Endometrial microvascular endothelial cells (primary cell): ENCODE data around the gene PBX1. TPM values are rescaled to one million over a fixed set of nuclear protein-coding genes. Genes with fewer than 3 reads are reported as not detected.

Experiments used
- in situ Hi-C: cut with HindIII; loops from 2 replicates; pipeline ENCODE4 v1.10.0; 2017; ENCODE audit warnings: low sequenced_read_pairs, low pct_unique_long_range_greater_than_20kb; ENCODE audit errors: inconsistent ontology term
- total RNA-seq: library from RNA; depleted of rRNA; stranded (reverse); fragments of >200 nt; gene quantifications from one replicate; pipeline ENCODE4 v1.2.3, GENCODE V29; 2015; ENCODE audit errors: inconsistent ontology term

Gene PBX1
- total RNA-seq, 1 donor from 2014 or later: 3.1 TPM

DNA sequence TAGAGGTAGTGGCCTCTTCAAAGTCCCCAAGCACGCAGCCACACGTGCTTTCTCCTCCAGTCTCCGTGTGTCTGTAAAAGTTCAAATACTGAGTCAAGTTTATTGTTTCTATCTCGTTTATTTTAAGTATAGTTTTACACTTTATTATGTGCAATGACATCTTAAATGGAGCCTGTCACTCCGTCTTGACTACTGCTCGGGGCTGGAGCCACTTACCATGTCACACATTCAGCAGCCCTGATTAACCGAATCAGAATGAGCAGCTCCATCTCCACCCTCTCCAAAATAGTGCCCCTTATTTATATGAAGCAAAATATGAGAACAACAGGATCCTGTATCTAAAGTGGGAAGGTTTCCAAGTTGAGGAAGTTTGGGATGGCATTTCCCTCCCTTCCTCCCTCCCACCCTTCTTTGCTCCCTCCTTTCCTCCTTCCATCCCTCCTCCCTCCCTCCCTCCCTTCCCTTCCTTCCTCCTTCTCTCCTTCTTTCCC is 201.0 kb downstream of the PBX1 start:
- in situ Hi-C loops: no loop called here

DNA sequence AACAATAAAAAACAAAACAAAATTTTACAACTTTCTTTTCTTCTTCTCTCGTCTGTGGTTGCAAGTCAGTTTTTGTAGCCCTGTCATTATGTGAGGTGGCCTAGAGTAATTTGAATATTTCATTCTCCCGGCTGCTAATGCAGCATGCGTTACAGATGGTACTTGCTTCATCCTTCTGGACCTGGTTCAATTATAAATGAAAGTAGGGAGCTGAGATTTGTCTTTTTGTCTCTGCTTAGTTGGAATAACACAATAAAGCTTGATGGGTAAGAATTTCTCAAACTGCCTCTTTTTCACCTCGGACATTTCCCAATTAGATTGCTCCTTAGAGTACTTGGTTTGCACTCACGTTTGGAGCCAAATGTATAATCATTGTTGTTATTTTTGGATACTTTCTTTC is 201.6 kb downstream of the PBX1 start:
- in situ Hi-C loops: no loop called here

DNA sequence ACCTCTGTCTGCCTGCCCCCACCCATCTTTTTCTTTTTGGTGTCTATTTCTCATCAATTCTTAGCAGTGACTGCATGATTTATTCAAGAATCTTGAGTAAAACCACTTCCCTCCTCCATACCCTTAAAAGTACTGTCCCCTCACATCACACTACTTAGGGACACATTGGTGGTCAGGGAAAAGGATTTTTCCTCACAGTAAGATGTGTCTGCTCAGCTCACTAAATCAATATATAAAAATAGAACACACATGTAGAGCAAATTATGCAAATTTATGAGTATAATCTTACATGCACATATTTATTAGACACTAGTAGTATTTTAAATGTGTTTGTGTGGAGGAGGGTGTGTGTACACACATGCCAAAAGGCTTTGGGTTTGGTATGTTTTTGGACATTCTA is 202.0 kb downstream of the PBX1 start:
- in situ Hi-C loops: no loop called here

DNA sequence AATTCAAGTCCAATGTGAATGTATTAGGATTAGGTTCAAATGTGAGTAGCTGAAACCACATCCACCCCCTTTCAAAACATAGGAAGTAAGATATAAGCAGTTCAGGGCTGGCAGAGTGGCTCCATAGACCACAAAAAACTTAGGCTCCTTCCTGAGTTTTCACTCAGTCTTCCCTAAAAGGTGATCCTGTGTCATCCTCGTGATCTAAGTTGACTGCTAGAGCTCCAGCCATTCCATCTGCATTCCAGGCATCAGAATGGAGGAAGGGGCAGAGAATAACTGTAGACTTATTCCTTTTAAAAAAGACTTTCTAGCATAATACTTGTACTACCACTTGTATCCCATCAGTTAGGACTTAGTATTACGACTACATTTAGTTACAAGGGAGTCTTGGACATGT is 204.1 kb downstream of the PBX1 start:
- in situ Hi-C loops: no loop called here

DNA sequence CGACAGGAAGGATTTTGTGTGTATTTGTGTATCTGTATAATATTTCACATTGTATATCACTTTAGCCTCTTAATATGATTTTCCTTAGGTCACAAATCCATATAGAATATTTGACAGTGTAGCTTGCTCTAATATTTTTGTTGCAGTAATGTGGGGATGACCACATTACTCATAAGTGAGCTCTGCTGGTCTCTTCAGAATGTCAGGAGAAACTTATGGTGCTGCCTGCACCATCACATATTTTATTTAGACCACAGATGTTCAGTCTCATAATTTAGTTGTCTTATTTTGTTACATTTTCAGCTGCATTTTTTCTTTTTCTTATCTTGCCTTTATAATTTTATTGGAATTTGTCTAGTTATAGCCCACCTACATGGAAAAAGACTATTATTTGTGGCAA is 205.3 kb downstream of the PBX1 start:
- in situ Hi-C loops: no loop called here

DNA sequence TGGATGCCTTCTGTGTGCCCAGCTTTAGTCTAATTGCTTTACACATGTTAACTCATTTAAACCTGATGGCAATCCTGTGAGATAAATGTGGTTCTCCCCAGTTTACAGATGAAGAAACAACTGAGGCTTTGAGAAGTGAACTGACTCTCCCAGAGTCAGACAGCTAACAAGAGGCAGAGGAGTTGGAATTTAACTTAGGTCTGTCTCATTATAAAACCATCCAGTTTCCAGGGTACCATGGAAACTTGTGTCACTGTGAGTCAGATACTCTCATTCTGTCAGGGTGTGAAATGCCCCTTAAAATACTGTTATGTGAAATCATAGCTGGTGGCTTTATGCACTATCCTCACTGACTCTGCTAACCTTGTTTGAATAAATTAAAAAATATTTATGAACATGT is 206.6 kb downstream of the PBX1 start:
- in situ Hi-C loops: no loop called here

DNA sequence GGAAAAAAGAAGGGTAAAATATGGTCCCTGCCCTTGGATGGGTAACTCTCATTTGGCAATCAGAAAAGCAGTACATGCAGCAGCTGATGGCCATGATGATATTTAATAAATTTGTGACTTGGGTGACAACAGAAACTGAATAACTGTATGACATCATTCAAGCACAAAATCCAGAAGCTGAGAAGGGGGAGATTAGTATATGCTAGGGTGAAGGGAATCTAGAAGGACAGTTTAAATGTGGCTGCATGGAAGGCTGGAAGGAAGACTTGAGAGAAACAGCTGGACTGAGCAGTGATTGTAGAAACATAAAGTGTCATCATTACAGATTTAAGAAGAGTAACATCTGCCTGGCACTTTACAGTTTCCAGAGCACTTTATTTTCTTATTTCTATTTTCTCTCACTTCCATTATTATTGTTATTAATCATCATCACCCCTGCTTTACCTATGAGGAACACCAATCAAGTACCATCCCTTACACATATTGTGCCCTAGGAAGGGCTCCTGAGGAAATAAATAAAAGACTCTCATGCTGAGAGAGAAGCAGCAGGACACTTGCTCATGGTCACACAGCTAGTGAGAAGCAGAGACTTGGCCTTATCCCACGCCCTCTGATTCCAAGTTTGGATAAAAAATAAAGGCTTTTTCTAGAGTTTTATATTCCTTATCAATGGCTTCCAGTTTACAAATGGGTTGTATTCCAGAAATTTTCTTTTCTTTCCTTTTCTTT is 207.2 kb downstream of the PBX1 start:
- in situ Hi-C loops: no loop called here

DNA sequence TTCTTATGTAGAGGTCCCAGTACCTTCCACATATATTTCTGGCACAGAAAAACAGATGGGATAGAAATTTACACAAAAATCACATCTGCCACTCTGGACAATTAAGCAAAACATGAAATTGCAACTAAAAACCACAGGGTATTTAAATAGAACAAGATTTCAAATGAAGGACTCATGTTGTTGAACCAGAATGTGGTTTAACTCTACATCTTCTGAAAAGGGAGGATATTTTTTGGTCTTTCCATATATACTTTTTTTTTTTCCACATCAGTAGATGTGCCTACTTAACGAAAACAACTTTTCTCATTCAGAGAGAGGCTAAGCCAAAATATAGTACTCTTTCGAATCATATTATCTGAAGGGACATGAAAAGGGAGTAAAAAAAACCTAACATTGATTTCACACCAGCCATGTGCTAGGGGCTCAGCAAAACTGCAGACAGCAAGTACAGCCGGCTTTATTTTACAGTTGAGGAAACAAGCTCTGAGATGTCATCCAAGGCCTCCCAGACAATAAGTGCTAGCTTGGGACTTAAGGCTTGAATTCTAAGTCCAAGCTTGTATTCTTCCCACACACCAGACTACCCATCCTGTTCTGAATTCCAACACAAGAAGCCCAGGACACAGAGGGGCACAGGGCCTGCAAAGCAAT is 208.9 kb downstream of the PBX1 start:
- in situ Hi-C loops: no loop called here

DNA sequence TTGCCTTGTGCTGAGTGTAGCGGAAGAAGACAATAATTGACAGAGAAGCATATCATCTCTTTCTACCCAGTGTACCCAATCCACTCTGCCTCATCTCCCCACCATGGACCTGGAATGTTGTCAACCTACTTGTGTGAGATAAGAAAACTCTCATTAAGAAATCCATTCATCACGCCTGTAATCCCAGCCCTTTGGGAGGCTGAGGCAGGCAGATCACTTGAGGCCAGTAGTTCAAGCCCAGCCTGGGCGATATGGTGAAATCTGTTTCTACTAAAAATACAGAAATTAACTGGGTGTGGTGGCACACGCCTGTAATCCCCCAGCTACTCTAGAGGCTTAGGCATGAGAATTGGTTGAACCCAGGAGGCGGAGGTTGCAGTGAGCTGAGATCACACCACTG is 209.6 kb downstream of the PBX1 start:
- in situ Hi-C loops: no loop called here

DNA sequence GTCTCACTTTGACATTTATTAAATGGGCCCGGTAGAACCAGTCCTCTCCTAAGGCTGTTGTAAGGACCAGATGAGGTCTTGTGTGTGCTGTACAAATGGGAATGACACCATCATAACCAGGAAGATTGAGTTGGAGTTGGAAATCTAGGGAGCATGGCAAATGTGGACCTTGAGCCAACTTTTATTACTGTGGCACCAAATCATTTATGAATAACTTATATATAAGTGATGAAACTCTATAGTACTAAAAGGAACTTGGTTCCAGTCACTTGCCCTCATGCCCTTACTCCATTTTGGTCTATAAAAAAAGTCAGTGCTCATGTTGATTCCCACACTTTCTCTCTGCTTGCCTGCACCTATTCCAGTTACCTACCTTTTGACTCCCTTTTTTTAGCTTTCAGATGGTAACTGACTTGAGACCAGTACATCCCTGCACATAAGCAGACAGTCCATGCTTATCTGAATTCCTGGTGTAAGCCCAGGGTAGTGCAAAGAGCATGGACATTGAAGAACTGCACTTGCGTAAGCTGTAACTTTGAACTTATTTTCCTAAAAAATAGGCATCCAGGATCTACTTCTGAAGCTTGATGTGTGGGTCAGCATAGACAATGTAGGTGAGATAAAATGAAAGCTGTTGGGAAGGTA is 210.6 kb downstream of the PBX1 start:
- in situ Hi-C loops: no loop called here

DNA sequence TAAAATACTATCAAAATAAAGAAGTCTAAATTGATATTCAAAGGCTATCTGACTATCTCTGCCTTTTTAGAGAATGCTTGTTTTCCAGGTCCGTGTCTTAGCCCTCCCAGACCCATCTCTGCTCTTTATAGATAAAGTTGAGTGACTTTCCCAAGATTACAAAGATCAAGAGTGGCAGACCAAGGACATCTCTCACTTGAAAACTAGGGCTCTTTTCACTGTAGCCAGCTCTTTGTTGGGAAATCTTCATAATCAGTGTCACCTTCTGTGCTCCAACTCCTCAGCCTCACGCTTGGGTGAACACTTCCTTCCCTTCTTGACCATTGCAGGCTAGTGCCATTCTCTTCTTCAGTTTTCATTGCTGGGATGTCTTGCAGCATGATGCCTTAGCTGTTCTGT is 211.1 kb downstream of the PBX1 start:
- in situ Hi-C loops: no loop called here

DNA sequence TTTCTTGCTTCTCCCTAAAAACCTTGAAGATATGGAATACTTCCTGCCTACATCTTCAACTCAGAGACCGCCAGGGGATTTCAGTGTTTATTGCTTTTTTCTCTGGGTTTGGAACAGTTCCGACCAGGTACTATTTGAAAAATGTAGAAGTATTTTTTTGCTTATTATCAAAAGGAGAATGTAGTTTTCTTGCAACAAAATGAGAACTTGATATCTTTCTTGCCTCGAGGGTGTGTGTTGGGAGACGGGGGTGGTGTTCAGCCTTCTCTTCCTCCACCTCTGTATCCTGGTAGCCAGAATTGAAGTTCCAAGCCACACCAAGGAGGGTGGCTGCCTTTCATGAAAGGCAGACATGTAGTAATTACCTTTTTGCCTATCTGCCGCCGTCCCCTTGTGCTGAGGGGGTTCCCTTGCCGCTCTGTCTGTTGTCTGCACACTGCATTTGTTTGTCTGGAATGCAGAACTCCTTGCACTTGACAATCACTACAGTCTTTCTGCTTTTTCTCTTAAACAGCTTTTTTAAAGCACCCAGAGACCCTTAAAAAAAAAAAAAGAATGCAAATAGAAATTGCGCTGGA is 212.1 kb downstream of the PBX1 start:
- in situ Hi-C loops: no loop called here

DNA sequence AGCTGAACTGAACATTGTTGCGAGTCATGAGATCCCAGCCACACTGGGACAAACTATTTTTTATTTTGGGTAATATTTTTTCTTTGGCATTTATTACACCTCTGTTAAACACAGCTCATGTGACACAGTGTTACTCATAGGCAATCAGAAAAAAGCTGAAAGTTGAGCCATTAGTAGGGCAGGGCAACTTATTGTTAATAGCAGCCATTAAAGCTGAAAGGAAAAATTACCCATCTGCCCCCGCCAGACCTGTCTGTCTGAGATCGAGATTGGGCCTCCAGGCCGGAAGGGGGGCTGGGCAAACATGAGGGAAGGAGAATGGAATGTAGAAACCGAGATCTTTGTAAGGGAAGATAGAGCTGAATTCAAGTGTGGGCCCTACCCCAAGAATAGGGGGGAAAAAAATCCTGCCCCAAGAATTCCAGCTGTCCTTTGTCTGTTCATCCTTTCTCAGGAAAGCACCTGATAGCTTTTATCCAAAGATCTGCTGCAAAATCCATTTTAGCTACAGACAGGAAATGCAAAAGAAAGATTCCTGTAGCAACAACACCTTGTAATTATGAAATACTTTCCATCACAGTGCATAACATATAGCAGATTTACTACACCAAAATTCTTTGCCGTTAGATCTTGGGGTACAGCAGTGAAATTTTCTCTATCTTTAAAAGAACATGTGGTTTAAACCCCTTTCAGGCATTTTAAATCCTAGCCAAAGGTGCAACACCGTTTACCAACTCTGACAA is 212.8 kb downstream of the PBX1 start:
- in situ Hi-C loops: no loop called here

DNA sequence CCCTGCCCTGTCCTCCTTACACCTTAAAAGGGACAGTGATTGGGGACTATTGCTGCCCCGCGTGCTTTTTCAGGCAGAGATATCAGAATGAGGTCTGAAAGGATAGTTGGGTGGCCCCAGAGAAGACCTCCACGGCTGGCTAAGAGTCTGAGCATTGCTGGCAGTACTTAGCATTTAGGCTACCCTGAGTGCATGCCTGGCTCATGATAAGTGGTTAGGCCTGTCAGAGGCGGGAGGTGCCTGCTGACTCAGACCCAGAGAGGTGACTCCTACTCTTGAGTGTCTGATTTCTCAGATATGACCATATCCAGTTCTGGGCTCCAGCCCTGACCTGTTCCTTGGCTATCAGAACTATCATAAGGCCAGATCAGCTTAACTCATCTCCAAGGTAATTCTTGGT is 213.7 kb downstream of the PBX1 start:
- in situ Hi-C loops: no loop called here

DNA sequence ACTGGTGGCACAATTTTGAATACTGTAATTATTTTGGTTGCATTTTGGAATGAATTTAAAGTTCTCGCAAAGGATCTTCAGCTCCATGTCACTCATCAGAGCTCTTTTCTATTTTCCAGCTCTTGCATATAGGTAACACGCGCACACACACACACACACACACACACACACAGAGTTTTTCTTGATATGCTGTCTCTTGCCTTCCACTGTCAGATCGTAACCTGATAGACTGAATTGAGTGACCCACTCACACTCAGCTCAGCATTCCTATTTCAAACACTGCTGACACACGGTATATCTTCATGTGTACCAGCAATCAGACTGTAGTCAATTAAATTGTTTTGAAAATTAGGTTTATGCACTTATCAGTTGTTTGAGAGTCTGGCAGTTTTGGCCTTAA is 214.1 kb downstream of the PBX1 start:
- in situ Hi-C loops: no loop called here

DNA sequence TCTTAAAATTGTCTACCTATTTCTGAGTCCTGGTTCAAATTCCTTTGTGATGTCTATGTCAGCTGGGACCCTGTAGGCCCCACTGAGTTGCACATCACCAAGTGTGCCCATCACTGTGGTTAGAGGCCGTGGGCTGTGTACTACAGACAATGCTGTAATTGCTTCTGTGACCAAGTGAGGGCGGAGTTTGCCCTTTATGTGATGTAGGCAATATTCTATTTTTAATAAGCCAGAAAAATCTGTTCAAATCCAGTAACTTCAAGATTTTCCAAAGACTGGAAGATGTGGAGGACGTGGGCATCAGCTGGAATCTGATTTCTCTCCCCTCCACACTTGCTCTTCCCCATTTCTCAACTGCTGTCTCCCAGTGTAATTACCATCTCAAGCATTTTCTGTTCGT is 215.4 kb downstream of the PBX1 start:
- in situ Hi-C loops: no loop called here

DNA sequence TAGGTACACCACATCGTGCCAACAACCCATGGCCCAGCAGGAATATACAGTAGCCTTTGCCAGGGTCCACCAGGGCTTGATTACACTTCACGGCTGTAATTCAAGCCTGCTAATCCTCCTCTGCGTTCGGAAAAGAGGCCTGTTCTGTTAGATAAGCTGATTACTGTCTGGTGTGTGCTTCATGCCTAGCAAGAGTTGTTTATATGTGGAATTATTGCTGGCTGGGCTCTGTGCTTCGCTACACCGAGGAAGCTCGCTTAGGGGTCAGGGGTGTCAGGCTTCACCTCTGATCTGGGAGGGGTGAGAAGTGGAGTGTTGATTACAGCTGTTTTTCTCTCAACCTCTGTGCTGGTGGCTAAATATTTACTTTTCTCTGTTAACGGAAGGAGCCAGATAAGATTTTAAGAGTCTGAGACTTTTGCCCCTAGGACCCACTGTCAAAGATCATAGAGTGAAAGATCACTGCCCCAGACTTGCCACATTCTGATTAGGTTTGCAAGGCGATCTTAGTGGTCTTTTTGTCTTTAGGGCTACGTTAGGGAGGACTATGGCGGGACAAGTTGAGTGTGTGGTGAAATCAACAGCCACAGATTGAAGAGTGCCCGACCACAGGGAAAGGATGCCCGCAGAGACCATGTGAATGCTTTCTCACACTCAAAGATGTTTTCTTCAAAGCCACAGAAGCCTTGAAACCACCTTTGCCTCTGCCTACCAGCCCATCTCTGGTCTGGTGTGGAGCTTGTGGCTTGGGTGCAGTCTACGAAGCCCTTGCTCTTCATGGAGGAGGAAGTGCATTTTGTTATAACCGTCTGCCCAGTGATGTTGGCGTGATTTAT is 216.1 kb downstream of the PBX1 start:
- in situ Hi-C loops: no loop called here

DNA sequence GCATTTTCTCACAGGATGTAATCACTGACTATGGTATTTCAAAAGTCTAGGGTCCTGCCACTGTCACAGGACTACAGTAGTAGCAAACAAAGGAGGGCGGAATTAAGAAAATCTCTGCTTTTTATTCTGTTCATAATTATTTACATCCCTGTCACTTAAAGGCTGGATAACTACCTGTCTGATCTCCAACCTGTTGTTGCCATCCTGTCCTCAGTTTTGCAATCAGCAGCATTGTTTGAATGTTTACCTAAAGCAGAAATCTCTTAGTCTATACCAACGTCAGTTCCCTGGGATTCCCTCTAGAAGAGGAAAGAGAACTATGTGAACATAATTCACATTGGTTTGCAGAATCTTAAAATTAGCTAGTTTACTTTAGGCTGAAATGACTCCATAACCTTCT is 218.5 kb downstream of the PBX1 start:
- in situ Hi-C loops: no loop called here
